ENCODE data around the gene EGLN2.
"Not testable (repeated sequence)": the region's sequence is repeated elsewhere in the genome, so short reads cannot be mapped to it uniquely, and the experiment has no call there.

DNA sequence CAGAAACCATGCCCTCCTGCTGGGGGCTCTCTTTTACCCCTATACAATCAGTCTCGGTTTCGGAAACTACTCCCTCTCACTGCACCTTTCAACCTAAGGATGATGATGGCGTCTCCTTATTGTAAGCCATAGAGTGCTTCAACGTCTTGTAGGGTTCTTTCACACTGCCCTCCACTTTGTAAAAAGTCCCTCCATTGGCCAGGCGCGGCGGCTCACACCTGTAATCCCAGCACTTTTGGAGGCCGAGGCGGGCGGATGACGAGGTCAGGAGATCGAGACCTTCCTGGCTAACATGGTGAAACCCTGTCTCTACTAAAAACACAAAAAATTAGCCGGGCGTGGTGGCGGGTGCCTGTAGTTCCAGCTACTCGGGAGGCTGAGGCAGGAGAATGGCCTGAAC is 31.8 kb downstream of the EGLN2 start:
- TF ChIP-seq, protein P1, sequence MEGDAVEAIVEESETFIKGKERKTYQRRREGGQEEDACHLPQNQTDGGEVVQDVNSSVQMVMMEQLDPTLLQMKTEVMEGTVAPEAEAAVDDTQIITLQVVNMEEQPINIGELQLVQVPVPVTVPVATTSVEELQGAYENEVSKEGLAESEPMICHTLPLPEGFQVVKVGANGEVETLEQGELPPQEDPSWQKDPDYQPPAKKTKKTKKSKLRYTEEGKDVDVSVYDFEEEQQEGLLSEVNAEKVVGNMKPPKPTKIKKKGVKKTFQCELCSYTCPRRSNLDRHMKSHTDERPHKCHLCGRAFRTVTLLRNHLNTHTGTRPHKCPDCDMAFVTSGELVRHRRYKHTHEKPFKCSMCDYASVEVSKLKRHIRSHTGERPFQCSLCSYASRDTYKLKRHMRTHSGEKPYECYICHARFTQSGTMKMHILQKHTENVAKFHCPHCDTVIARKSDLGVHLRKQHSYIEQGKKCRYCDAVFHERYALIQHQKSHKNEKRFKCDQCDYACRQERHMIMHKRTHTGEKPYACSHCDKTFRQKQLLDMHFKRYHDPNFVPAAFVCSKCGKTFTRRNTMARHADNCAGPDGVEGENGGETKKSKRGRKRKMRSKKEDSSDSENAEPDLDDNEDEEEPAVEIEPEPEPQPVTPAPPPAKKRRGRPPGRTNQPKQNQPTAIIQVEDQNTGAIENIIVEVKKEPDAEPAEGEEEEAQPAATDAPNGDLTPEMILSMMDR (optimal IDR thresholded peaks at IDR 0.05 in 1 of 3, IDR thresholded peaks at IDR 0.05 in 1 of 3, conservative IDR thresholded peaks at IDR 0.05 in 1 of 3; ENCODE audit: extremely low read depth in 1 of 3, insufficient read depth in 2 of 3, low read length in 3 of 3): not testable (repeated sequence)
- not testable (repeated sequence) for TF ChIP-seq EZH2 (IDR thresholded peaks at IDR 0.05; ENCODE audit: low read length)

Measured in keratinocyte (primary cell).